ENCODE data around the gene RAB27A.

DNA sequence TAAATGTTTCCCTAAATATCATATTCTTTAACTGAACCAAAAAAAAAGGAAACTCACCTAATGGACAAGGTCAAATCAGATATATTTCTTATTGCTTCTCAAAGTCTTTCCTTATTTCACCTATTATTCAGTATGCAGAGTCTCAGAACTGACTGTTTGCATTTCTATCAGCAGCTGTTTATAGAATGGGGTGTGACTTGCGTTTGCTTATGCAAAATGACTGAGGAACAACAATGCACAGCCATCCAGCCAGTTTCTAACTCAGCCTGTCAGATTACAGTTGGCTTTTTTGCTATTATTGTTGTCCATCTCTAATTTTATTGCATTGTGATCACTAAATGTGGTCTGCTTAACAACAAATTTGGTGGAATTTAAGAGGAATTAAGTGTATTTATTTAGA, 40.7 kb downstream of the RAB27A start:
- TF ChIP-seq, protein P1, sequence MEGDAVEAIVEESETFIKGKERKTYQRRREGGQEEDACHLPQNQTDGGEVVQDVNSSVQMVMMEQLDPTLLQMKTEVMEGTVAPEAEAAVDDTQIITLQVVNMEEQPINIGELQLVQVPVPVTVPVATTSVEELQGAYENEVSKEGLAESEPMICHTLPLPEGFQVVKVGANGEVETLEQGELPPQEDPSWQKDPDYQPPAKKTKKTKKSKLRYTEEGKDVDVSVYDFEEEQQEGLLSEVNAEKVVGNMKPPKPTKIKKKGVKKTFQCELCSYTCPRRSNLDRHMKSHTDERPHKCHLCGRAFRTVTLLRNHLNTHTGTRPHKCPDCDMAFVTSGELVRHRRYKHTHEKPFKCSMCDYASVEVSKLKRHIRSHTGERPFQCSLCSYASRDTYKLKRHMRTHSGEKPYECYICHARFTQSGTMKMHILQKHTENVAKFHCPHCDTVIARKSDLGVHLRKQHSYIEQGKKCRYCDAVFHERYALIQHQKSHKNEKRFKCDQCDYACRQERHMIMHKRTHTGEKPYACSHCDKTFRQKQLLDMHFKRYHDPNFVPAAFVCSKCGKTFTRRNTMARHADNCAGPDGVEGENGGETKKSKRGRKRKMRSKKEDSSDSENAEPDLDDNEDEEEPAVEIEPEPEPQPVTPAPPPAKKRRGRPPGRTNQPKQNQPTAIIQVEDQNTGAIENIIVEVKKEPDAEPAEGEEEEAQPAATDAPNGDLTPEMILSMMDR (IDR thresholded peaks at IDR 0.05 in 4 of 5, conservative IDR thresholded peaks at IDR 0.05 in 1 of 5), result no peak
- TF ChIP-seq POLR2A (IDR thresholded peaks at IDR 0.05), result no peak

Data from gastrocnemius medialis (tissue), 4 donors.